PC-9 (cell line): Measurements from ENCODE around the gene NELFB. TPM values are rescaled to one million over a fixed set of nuclear protein-coding genes. Genes with fewer than 3 reads are reported as not detected.
A peak's percentile ranks its signal among the peaks of the same experiment; 100 is the strongest.

Experiments
- BruUV-seq: library from RNA; stranded (reverse); fragments of 400-500 nt; replicated peaks from 2 replicates; lab custom pipeline; 2021; lab: Mats Ljungman, UMichigan
- CTCF ChIA-PET: fragments of 300-600 bp; sonication (Branson Sonifier 250); formaldehyde crosslinking; loops from one replicate; lab custom pipeline; 2022; ENCODE audit warnings: antibody characterized with exemption; lab: Charles Lee
- POLR2A ChIA-PET: fragments of 300-600 bp; sonication (Branson Sonifier 250); formaldehyde crosslinking; loops from one replicate; lab custom pipeline; 2022; ENCODE audit warnings: antibody characterized with exemption; ENCODE audit not compliant: unreplicated experiment; lab: Charles Lee
- DNase-seq, 2 experiments: peaks; one replicate each; pipeline versions ENCODE4 v3.0.0 to v3.0.0-alpha.2; 2015 to 2022; ENCODE audit warnings: mixed read lengths in 1 of 2
- H2AFZ ChIP-seq: fragments of 200-600 bp; sonication (generic); 2 replicates; pipeline ENCODE4 v1.8.1; 2017; ENCODE audit warnings: antibody characterized with exemption
- H3F3A ChIP-seq: fragments of 200-600 bp; sonication (generic); 2 replicates; pipeline ENCODE4 v1.8.1; 2017; ENCODE audit warnings: antibody characterized with exemption, mild to moderate bottlenecking, low read depth; ENCODE audit not compliant: insufficient read depth
- H3K27ac ChIP-seq: fragments of 200-600 bp; sonication (generic); 2 replicates; pipeline ENCODE4 v1.6.1; 2016; ENCODE audit warnings: mixed run types
- H3K27me3 ChIP-seq: fragments of 200-600 bp; sonication (generic); 2 replicates; pipeline ENCODE4 v1.6.1; 2016; ENCODE audit warnings: low read depth, mixed run types; ENCODE audit not compliant: insufficient read depth
- H3K36me3 ChIP-seq: fragments of 200-600 bp; sonication (generic); 2 replicates; pipeline ENCODE4 v1.6.1; 2016; ENCODE audit warnings: low read depth, mixed run types
- H3K4me1 ChIP-seq: fragments of 200-600 bp; sonication (generic); replicated peaks from 2 replicates; pipeline ENCODE4 v1.6.1; 2016; ENCODE audit warnings: mixed run types; ENCODE audit not compliant: insufficient read depth
- H3K4me2 ChIP-seq: fragments of 200-600 bp; sonication (generic); 2 replicates; pipeline ENCODE4 v1.6.1; 2017; ENCODE audit warnings: mixed run types
- H3K4me3 ChIP-seq: fragments of 200-600 bp; sonication (generic); 2 replicates; pipeline ENCODE4 v1.6.1; 2016; ENCODE audit warnings: mixed run types
- H3K79me2 ChIP-seq: fragments of 200-600 bp; sonication (generic); 2 replicates; pipeline ENCODE4 v1.6.1; 2017; ENCODE audit warnings: low read depth, mixed run types
- H3K9me2 ChIP-seq: fragments of 200-600 bp; sonication (generic); 2 replicates; pipeline ENCODE4 v1.8.1; 2017; ENCODE audit warnings: mild to moderate bottlenecking; ENCODE audit not compliant: insufficient read depth
- H3K9me3 ChIP-seq: fragments of 200-600 bp; sonication (generic); 2 replicates; pipeline ENCODE4 v1.8.1; 2016; ENCODE audit warnings: low read depth; ENCODE audit not compliant: insufficient read depth
- H4K20me1 ChIP-seq: fragments of 200-600 bp; sonication (generic); 2 replicates; pipeline ENCODE4 v1.8.1; 2017; ENCODE audit not compliant: insufficient read depth
- EZH2 ChIP-seq: fragments of 200-600 bp; sonication (generic); IDR thresholded peaks from 2 replicates; pipeline ENCODE4 v1.8.0; 2017; ENCODE audit warnings: antibody characterized with exemption, low read depth
- intact Hi-C: fragments of 100-400 bp; cut with micrococcal nuclease; formaldehyde crosslinking; loops from one replicate; pipeline ENCODE4 v1.10.0; 2022; ENCODE audit not compliant: unreplicated experiment
- total RNA-seq: library from RNA; stranded (reverse); gene quantifications from 2 replicates; pipeline ENCODE4 v1.2.3, GENCODE V29; 2021
- TF ChIP-seq, protein P1 (sequence below): fragments of 200-600 bp; sonication (generic); conservative IDR thresholded peaks from 2 replicates; pipeline ENCODE4 v1.6.1; 2017; ENCODE audit warnings: mixed run types, antibody characterized with exemption, mild to moderate bottlenecking, moderate library complexity

NELFB gene
- total RNA-seq, 1 experiment from 2014 or later: 94.2 TPM

- H3K9me2 ChIP-seq: no peaks in the 10 kb centered on the region
- BruUV-seq: TSS peak; percentile 74
- peak within 1 kb of the TSS; percentile 79 for H3K27ac ChIP-seq
- H3K79me2 ChIP-seq: peaks cover 7% of the 10 kb centered on the region; the same call in 1 of the 2 replicates
- peak within 1 kb of the TSS; percentile 99 for H3K4me2 ChIP-seq
- peaks cover 53% of the 10 kb centered on the region for H3F3A ChIP-seq
- intact Hi-C loops: no loop called here
- CTCF ChIA-PET: interaction anchor here (0.6 kb wide), 2 partner anchors 34 to 171 kb away, joined by 3 to 9 read pairs; partner anchors contain the start of gene ENTPD2
- peaks cover 55% of the 10 kb centered on the region for H3K4me1 ChIP-seq
- TF ChIP-seq, protein P1, sequence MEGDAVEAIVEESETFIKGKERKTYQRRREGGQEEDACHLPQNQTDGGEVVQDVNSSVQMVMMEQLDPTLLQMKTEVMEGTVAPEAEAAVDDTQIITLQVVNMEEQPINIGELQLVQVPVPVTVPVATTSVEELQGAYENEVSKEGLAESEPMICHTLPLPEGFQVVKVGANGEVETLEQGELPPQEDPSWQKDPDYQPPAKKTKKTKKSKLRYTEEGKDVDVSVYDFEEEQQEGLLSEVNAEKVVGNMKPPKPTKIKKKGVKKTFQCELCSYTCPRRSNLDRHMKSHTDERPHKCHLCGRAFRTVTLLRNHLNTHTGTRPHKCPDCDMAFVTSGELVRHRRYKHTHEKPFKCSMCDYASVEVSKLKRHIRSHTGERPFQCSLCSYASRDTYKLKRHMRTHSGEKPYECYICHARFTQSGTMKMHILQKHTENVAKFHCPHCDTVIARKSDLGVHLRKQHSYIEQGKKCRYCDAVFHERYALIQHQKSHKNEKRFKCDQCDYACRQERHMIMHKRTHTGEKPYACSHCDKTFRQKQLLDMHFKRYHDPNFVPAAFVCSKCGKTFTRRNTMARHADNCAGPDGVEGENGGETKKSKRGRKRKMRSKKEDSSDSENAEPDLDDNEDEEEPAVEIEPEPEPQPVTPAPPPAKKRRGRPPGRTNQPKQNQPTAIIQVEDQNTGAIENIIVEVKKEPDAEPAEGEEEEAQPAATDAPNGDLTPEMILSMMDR: no peak
- TF ChIP-seq EZH2: no peak
- H3K36me3 ChIP-seq: no peaks in the 10 kb centered on the region
- POLR2A ChIA-PET: interaction anchor here (0.6 to 1.0 kb wide), 5 partner anchors 13 to 436 kb away, joined by 3 to 6 read pairs (median 3); no protein-coding TSS in a partner anchor
- peak within 1 kb of the TSS; percentile 90 for H3K4me3 ChIP-seq
- H4K20me1 ChIP-seq: no peaks in the 10 kb centered on the region
- peak; percentile 81 to 93 for DNase-seq
- H3K27me3 ChIP-seq: no peaks in the 10 kb centered on the region
- H2AFZ ChIP-seq: peak within 1 kb of the TSS; percentile 81; the same call in 1 of the 2 replicates
- H3K9me3 ChIP-seq: no peaks in the 10 kb centered on the region
Observed at GRCh38 chr9:137224830-137225694, 30.1 kb upstream of the NELFB start, which contains the start of gene CYSRT1. TSS of gene CYSRT1 (plus strand) at chr9:137225174. CDS start at chr9:137225622, 448 bp downstream.

DNA sequence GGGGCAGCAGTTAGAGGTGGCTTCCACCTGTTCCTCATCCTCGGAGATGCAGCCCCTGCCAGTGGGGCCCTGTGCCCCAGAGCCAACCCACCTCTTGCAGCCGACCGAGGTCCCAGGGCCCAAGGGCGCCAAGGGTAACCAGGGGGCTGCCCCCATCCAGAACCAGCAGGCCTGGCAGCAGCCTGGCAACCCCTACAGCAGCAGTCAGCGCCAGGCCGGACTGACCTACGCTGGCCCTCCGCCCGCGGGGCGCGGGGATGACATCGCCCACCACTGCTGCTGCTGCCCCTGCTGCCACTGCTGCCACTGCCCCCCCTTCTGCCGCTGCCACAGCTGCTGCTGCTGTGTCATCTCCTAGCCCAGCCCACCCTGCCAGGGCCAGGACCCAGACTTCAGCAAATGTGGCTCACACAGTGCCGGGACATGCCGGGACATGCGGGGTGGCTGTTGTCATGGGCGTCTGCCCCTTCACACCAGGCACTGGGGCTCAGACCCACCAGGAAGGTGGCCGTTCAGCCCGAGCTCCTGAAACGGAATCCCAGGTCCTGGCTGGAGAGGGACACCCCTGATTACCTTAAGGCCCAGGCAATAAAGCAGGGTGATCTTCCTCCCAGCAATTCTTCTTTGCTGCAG, 29.3 kb upstream of the NELFB start:
- Histone ChIP-seq H3K4me1 (peaks cover 55% of the 10 kb centered on the region), H3K4me3 (peak overlapping the region; percentile 90), H3K9me2 (no peaks in the 10 kb centered on the region), H3K27ac (peak overlapping the region; percentile 79), H4K20me1 (no peaks in the 10 kb centered on the region), H3K9me3 (no peaks in the 10 kb centered on the region), H3K36me3 (no peaks in the 10 kb centered on the region), H3F3A (peaks cover 45% of the 10 kb centered on the region), H3K4me2 (peak overlapping the region; percentile 99), H3K27me3 (no peaks in the 10 kb centered on the region), H2AFZ (no peak overlapping the region), H3K79me2 (peaks cover 7% of the 10 kb centered on the region; the same call in 1 of the 2 replicates)
- ChIA-PET POLR2A (interaction anchor here (1.6 kb wide), 1 partner anchor 37 kb away, joined by 4 read pairs; no protein-coding TSS in a partner anchor), CTCF (no interaction called here)
- intact Hi-C loops: loop anchor here (2.0 kb wide), 2 partner anchors 51 to 179 kb away; partner anchors contain the start of genes NPDC1 and TOR4A
- DNase-seq: no peak
- TF ChIP-seq, protein P1: no peak
- TF ChIP-seq EZH2: no peak
- BruUV-seq: no TSS peak
